GM19025 (cell line): Measurements from ENCODE around the gene FARSA.
"Not testable (repeated sequence)": the region's sequence is repeated elsewhere in the genome, so short reads cannot be mapped to it uniquely, and the experiment has no call there.

ENCODE experiments used
- ATAC-seq: cut with Tn5 transposase; IDR thresholded peaks from one replicate; pipeline ENCODE4 v1.9.1; 2021; ENCODE audit warnings: mild to moderate bottlenecking, low read depth, moderate library complexity; ENCODE audit not compliant: unreplicated experiment

Gene FARSA

DNA sequence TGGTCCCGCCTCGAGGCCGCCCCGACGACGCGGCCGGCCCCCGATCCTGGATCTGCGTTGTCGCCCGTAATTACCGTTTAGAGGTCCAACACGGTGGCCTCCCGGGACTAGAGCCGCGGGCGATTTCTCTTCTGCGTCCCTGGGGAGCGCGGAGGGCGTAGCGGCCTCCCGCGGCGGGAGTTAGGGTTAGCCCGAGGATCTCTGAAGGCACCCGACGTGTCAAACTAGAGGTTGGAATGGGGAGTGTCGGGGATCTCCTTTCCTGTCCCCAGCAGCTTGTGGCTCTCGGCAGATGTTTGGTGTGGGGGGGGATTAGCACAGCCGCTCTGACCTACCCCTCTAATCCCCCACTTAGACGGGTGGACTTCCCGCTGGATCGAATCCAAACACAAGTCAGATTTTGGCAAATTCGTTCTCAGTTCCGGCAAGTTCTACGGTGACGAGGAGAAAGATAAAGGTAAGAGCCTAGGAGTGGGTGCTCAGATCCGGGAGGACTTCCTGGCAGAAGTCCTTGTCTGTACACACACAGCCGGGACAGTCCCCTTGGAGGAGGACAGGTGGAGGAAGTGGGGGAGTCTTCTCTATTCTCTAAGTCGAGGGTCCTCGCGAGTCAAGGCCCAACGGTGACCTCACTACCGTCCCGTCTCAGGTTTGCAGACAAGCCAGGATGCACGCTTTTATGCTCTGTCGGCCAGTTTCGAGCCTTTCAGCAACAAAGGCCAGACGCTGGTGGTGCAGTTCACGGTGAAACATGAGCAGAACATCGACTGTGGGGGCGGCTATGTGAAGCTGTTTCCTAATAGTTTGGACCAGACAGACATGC is 5.5 kb upstream of the FARSA start:
- peak; percentile 2 for ATAC-seq

DNA sequence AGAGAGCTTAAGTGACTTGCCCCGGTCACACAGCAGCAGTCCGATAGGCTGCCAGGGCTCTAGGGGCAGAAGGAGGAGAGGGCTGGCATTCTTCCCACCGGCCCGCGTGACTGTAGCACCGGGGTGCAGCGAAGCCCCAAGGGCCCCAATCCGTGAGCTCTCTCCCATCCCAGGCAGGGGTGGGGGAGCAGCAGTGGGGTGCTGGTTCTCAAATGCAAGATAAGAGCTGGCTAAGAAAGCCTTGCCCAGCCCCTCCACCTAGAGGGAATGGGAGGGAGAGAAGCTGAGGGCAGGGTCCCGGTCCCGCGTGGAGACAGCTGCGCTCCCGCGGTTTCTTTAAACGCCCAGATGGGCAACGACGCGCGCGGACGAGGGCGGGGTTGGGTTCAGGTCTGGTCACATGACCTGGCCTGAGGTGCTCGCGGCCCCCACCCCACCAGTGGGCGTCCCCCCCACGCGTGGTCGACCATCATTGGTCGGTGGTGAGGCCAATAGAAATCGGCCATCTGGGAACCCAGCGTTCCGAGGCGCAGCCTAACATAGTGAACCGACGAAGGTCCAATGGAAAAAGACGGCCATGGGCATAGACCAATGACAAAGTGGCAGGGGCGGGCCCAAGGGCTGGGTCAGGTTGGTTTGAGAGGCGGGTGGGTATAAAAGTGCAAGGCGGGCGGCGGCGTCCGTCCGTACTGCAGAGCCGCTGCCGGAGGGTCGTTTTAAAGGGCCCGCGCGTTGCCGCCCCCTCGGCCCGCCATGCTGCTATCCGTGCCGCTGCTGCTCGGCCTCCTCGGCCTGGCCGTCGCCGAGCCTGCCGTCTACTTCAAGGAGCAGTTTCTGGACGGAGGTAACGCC is 4.6 kb upstream of the FARSA start, which contains the start of gene CALR:
Gene CALR (plus strand): TSS at position 683 of the 852 bp plus-strand sequence. CDS start 71 bp downstream, at position 754.
- ATAC-seq: peak; percentile 85

DNA sequence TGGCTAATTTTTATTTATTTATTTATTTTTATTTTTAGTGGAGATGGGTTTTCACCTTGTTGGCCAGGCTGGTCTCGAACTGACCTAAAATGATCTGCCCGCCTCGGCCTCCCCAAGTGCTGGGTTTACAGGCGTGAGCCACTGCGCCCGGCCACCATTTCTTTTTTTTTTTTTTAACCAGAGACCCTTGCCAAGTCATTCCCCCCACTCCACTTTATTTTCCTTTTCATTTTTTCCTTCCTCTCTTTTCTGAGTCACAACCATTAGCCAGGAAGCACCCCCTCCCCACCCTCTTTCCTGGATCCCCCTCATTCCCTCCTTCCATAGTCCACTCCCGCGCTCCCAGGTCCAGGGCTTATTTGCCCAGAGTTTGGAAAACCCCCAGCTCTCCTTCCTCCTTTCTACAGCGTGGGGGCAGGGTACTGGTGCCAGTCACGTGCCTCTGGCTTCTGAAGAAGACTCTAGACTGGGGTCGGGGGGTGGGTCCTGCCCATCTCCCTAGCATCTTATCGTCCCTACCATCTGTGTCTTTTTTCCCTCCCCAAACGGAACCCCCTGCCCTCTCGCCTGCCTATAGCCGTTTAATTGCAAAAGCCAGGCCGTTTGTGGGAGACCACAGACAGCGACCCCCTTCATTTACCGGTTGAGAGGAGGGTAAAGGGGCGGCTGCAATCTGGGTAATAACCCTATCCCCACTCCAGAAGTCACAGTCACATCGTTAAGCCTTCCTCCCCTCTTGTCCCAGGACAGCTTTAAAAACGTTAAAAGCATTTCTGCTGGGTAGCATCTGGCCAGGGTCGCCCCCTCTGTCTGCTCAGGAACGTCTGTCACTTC is 3.8 kb upstream of the FARSA start:
- ATAC-seq: no peak

DNA sequence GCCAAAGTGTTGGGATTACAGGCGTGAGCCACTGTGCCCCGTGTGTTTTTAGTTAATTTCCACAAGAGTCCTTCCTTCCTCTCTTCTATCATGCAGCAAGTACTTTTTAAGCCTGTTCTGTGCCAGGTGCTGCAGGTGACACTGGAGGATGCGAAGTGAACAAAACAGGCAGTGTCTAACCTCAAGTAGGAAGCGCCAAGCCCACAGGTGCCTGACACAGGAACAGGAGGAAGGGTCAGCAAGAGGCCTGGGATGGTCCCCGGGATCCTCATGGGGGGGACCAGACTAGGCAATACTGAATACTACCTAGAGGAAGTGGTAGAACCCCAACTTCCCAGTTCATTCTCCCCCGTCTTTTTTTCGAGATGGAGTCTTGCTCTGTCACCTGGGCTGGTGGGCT is 3.1 kb upstream of the FARSA start:
- ATAC-seq: no peak

DNA sequence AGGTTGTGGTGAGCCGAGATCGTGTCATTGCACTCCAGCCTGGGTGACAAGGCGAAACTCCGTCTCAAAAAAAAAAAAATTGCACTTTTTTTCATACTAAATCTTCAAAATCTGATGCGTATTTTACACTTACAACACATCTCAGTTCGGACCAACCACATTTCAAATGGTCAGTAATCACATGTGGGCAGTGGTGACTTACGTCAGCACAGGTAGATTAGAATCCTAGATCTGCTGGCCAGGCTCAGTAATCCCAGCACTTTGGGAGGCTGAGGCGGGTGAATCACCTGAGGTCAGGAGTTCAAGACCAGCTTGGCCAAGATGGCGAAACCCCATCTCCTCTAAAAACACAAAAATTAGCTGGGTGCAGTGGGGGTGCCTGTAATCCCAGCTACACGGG is 1.6 kb upstream of the FARSA start:
- ATAC-seq: no peak

DNA sequence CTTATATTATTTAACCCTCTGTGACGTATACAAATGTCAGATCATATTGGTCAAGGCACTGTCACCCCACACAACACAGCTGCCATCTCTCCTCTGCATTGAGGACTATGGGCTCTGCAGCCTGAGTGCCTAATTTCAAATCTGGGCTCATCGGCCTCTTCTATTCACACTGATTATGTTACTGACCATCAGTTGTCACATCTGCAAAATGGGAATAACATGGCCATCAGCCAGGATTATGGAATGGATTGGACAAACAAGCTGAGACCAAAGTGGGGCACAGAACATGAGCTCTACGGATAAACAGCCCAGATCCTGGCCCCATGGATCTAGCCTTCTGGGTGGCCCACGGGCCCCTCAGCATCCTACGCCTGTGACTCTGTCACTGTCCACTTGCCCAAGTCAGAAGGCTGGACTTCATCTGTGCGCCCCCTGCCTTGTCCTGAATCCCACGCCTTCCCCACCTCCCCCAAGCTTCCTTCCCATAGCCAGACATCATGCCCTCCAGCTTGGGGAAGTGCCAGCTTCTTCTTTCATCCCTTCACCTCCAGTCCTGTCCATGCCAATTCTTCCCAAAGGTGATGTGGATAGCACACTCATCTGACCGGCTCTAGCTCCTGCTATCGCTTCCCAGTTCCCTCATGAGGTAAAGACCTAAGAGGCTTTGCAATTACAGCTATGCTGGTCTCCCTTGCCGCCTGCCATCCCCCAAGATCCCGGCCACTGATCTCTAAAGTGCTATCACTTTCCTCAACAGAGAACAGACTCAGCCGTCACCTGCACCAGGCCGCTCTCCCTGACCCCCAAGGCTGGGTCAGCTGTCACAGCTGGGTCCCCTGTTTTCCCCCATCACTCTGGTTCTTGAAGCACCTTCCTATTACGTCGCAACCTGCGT is 872 bp downstream of the FARSA start:
- ATAC-seq: no peak

DNA sequence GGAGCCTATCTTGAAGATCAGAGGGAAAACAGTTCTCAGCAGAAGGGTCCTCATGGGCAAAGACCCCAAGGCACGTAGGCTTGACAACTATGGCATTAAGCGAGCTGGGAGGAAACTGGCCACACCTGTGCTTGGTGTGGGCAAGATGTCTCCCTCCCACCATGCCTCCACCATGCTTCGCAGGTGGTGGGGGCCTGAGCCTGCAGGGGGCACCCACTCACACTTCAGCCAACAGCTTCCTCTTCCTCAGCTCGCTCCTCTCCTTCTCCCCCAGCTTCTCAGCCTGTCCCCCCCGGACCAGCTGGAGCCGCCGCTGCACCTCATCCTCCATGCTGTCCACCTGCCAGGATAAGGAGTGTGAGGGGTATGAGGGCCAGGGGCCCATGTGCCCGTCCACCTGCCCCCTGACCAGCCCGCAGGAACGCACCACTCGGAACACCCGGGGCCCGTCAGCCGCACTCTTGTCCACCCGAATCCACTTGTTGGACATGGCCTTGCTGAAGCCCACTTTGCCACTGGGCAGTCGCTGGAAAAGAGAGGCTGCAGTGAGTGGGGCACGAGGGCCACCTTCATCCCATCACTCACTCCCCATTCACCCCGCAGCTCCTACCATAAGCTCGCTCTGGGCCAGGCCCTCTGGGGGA is 3.4 kb downstream of the FARSA start:
- ATAC-seq: no peak

DNA sequence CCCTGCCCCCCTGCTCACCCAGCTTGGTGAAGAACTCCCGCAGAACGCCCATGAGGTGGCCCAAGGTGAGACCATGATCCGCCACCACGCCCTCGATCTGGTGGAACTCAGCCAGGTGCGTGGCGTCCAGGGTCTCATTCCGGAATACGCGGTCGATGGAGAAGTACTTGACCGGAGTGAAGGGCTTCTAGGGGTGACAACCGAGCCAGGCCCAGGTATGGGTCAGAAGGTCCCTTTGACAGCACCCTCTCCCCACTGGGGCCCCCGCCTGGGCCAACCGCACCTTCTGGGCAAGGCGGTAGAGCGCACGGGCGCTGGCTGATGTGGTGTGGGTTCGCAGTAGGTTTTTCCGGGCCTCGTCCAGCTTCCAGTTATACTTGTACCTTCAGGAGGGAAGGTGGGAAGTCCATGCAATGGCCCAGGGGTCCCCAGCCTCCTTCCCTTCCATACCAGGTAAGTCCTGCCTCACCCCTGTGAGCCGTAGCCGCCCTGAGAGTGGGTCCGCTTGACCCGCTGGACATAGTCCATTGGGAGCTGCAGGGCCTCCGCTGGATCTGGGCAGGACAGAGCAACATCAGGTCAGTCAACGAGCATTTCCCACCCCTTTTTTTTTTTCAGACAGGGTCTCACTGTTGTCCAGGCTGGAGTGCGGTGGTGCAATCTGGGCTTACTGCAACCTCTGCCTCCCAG is 8.7 kb downstream of the FARSA start:
- no peak for ATAC-seq

DNA sequence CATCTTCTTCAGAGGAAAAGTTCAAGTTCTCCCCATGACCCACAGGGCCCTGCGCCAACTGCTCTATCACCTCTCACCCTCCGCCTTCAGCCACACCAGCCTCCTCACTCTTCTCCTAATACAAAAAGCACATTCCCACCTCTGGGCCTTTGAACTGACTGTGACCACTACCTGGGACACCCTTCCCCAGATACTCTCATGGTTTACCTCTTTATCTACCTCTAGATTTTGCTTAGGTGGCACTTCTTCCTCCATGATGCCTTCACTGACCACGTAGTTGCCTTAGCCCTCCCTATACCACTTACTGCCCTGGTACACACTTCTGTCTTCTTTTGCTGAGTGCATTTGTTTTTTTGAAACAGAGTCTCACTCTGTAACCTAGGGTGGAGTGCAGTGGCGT is 10.6 kb downstream of the FARSA start:
- no peak for ATAC-seq

DNA sequence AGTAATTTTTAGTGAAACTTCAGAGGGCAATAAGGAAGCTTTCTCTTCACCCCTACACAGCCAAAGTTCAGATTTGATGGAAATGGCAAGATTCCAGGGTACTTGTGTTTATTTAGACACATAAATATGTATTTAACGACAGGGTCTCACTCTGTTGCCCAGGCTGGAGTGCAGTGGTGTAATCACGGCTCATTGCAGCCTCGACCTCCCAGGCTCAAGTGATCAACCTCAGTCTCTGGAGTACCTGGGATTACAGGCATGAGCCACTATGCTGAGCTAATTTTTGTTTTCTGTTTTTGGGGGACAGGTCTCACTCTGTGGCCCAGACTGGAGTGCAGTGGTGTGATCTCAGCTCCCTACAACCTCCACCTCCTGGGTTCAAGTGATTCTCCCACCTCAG is 12.5 kb downstream of the FARSA start:
- ATAC-seq: no peak

DNA sequence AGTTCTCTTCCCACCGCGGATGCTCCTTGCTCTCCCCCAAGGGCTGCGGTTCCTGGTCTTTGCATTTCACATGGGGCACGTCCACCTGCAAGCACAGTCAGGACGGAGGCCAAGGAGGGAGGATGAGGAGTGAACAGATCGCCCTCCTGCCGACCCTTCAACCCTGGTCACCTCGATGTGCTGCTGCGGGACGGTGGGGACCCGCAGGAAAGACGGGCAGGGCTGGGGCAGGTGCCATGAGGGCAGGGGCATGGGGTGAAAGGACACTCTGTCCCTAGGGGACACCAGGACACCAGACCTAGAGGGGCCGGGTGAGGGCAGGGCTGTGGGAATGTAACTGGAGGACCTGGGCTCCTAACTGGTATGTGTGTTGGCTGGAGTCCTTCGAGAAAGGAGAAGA is 15.3 kb downstream of the FARSA start:
- no peak for ATAC-seq

DNA sequence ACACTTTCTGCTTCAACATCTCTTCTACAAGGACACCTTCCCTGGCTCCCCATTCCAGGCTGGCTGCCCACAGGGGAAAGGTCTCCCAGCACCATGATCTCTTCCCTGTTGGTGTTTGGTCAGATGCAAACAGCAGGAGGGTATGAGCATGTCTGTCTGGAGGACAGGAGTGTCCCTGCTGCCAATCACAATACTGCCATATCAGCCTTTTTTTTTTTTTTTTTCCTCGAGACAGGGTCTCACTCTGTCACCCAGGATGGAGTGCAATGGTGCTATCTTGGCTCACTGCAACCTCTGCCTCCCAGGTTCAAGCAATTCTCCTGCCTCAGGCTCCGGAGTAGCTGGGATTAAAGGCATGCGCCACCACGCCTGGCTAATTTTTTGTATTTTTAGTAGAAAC is 17.7 kb downstream of the FARSA start:
- ATAC-seq: not testable (repeated sequence)

DNA sequence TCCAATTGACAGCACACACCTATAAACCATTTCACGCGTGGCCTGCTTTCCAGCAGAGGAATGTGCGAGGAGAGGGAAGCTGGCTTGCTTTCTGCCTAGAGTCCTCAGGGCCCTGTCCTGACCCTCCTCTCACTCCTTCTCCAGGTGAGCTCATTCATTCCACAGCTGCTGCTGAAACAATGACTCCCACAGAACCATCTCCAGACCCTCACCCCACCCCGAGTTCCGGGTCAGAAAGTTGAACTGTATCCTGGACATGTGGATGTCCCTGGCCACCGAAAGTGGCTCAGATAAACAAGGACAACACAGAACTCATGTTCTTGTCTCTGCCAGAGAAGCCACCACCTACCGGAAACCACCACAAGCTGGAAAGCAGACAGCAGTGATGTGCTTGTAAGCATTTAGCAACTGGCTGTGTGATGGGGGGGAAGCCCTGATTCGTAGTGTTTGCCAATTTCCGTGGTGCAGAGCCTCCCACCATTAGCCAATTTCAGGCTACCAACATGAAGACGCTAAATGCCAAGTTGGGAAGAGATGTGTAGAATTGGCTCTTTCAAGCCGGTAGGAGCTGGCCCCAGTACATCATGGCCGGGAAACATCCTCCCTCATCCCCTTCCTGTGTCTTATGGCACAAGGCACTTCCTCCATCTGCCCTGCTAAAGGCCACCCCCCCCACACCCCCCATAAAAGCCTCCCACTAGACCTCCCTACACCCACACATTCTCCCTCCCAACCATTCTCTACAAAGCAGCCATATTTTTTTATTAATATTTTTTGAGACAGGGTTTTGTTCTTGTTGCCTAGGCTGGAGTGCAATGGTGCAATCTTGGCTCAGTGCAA is 19.4 kb downstream of the FARSA start:
- no peak for ATAC-seq

DNA sequence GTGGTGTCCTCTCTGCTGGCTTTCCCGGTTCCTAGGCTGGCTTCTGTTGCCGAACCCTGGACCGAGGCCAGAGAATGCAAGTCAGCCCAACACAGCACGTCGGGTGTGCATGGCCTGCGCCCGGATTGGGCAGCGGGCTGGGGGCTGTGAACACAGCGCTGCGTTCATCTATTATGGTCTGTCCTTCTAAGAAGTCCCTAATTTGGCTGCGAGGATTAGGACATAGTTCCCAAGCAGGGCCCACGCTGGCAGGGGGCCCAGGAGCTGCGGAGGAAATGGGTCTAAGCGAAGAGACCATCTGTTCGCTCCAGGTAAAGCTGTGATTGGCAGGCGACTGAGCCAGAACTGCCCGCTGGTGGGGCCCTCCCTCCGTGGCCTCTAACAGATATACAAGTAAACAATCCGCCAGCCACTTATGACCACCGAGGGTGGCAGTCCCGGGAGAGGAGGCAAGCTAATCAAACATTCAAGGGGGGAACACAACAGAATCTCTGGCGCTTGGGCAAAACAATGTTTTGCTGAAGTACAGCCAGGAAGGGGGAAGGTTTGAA is 20.4 kb downstream of the FARSA start:
- ATAC-seq: no peak

DNA sequence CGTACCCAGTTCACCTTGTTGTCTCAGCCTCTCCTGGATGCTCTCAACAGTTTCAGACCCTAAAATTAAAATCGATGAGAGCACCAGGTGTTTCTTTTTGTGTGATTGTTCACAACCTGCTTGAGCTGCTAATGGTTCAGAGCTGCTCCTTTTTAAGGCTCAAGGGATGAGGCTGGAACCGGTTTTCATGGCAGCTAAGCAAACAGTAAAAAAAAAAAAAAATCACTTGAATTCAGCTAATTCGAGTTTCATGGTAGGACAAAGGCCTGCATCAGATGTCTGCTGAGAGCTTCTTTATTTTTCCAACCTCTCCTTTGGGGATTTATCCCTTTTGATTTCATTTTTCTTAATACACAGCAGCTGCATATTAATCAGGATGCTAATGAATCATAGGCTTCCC is 20.9 kb downstream of the FARSA start:
- no peak for ATAC-seq

DNA sequence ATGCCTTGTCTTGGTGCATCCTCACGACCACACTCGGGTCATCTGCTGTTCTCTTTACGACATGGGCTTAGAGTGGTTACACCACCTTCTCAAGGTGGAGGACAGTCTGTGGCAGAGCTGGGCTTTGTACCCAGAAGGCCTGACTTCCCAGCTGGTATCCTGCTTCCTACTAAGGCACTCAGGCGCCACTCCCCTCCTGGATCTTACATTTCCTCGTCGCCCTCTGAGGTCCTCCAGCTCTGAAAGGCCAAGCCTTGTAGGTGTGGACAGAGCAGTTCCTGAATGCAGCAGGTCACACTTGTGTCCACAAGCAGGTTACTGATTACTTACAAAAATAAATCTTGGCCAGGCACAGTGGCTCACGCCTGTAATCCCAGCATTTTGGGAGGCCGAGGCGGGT is 26.3 kb downstream of the FARSA start:
- no peak for ATAC-seq

DNA sequence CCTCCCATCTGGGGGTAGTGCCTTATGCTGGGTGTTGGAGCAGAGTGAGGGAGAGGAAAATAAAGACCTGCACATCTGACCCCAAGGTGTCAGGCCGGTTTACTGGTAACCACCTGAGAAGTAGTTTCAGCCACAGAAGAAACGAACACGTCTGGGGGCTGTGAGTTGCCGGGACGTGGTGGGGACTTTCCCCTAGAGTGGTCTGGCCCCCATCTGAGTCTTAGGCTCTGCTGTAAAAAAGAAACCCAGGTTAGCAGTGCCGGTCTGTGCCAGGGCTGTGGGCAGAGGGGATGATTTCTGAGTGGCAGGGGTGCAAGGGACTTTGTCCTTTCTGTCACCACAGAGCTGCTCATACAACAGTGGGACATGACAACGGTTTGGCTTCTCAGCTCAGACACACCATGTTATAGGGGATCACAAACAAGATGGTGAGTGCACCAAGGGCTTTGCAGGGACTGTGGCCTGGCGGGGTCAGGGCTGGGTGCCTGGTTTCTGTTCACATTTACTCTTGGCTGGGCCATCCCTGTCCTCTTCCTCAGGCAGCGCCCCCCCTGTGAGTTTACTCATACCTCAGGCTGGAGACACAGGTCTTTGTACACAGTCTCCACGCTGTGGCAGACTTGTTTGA is 33.5 kb downstream of the FARSA start:
- ATAC-seq: peak; percentile 74
